DMS114 treated with DMSO at 0.1 percent for 48 hours (cell line): Measurements from ENCODE around the gene MAP2K5.

Source experiments
- DNase-seq: peaks from one replicate; lab custom pipeline; 2025; ENCODE audit not compliant: unreplicated experiment; lab: John Stamatoyannopoulos, UW

The MAP2K5 gene

DNA sequence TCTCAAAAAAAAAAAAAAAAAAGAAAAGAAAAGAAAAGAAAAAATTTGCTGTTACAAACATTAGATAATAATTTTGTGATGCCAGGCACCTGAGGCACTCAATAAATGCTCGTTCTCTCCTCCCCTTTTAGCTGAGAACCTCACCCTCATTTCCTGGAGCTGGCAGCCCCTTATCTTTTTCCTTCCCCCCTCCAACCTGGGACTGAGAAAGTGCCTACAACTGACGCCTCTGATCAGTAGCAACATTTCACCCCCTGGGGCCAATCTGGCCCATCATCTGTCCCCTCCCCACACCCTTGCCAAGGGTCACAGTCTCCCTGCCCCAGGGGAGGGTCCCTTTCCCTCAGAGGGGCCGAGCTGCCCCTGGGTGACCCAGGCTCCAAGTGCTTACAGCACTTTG lies 309.9 kb downstream of the MAP2K5 start:
- no peak for DNase-seq

DNA sequence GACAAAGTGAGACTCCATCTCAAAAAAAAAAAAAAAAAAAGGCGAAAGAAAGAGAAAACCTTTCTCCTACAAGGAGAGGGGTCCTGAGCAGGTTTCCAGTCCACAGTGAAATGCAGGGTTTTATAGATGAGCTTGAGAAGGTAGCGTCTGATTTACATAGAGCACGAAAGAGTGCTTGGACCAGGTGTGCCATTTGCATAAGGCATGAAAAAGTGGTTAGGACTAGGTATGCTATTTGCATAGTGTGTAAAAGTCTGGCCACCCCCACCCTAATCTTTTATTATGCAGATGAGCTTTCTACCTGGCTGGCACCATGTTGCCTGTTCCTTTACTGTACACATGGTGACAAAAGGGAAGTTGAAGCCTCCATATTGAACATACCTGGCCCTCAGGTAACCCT lies 311.0 kb downstream of the MAP2K5 start:
- no peak for DNase-seq

DNA sequence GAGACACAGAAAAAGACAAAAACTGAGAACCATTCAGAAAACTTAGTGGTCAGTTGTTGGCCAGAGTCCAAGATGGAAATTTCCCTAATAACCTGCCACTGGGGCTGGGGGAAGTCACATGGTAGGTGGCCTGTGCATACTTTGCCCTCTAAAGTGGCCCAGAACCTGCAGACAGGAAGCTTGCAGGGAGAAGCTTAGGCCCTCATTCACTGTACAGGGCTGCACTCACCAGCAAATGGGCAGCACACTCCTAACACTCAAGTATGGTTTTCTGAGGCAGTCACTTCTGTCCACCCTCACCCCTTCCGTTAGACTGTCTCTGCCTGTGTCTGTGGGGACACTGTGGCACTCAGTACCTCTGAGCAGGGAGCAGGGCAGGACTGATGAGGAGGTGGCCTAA lies 311.9 kb downstream of the MAP2K5 start:
- no peak for DNase-seq

DNA sequence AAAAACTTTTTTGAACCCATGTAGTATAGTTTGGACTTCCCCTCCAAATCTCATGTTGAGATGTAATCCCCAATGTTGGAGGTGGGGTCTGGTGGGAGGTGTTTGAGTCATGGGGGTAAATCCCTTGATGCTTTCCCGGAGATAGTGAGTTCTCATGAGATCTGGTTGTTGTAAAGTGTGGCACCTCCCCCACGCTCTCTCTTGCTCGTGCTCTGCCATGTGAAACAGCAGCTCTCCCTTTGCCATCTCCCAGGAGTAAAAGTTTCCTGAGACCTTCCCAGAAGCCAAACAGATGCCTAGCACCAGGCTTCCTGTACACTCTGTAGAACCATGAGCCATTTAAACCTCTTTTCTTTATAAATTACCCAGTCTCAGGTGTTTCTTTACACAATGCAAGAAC lies 313.3 kb downstream of the MAP2K5 start:
- no peak for DNase-seq
